ENCODE measurements around the gene TEX12.
"Not testable (repeated sequence)": the region's sequence is repeated elsewhere in the genome, so short reads cannot be mapped to it uniquely, and the experiment has no call there.

TEX12 gene

DNA sequence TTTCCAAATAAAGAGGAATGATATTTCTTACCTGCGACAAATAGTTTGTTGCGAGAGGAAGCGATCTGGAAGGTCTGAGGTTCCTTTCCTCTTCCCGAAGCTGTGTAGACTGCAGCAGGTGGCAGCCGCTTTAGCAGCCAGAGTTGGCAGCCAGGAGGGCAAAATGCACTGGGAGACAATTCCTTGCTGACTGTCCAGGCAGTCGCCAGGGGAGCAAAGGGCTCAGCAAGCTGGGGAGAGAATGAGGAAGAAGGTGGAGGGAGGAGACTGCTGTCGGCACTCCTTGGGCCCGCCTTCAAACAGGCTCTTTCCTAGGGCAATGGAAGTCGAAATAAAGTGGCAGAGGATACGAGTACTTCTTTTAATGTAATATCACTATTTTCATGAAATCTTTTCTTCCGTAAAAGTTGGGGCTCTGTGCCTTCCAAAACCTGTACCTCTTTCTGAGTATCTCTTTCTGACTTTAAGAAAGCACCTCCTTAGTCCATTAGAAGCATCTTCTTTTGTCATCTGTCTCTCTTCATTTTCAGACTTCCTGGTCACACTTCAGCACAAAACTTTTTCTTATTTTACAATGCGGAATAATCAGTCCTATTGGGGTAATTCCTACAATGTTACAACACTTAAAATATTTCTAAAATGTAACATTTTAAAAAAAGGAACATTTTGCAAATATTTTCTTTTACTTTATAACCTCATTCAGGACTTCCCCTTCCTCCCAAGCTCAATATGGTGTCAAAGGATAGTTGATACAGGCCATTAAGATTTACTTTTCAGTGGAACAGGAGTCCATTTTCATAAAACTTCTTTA, 3.1 kb upstream of the TEX12 start, which contains the start of gene IL18:
Gene IL18 (minus strand): TSS at position 220 of the 811 bp plus-strand sequence. CDS start 9,041 bp downstream, outside the sequence.
- DNase-seq (ENCODE audit: low read depth): no peak

DNA sequence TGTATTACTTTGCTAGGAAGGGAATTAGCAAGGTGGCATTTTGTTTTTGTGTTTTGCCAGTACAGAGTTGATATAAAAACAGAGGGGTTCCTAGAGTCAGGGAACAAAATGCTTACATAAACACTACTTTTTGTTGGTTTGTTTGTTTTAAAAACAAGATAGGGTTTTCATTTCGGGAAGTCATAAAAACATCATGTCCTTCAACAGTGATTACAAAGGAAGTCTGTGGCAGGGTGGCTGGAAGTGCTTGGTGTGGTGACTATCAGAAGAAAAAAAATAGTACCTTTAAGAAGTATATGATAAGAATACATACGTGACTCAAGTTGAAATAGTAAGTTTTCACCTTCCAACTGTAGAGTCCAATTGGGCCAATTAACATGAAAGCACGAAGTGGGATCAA, 2.1 kb upstream of the TEX12 start:
- DNase-seq (ENCODE audit: low read depth): no peak

GRCh38 chr11:112166562-112166961, 610 bp upstream of the TEX12 start:
- no peak for DNase-seq (ENCODE audit: low read depth)

- DNase-seq (ENCODE audit: low read depth): no peak
These were observed 5.3 kb downstream of the TEX12 start for GRCh38 chr11:112172362-112172994.

- DNase-seq (ENCODE audit: low read depth): no peak
These were observed 6.0 kb downstream of the TEX12 start for GRCh38 chr11:112173152-112173551.

- peak; percentile 2 for DNase-seq (ENCODE audit: low read depth)
These were observed 7.8 kb downstream of the TEX12 start, which contains the start of gene BCO2 for GRCh38 chr11:112174789-112175598. TSS of gene BCO2 (plus strand) at chr11:112175512. CDS start at chr11:112175602, 90 bp downstream.

DNA sequence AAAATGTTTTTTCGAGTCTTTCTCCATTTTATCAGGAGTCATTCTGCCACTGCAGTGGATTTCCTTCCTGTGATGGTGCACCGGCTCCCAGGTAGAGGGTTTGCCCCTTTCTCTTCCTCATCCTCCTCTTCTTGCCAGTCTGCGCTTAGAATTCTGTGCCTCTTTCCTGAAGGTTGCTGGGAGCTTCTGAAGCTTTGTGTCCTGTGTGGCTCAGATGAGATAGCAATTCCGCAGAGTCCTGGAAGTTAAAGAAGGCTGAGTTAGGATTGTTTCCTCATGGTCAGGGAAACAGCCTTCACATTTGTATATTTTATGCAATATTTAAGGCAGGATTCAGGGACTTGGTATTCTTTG, 8.4 kb downstream of the TEX12 start:
- DNase-seq (ENCODE audit: low read depth): no peak

DNA sequence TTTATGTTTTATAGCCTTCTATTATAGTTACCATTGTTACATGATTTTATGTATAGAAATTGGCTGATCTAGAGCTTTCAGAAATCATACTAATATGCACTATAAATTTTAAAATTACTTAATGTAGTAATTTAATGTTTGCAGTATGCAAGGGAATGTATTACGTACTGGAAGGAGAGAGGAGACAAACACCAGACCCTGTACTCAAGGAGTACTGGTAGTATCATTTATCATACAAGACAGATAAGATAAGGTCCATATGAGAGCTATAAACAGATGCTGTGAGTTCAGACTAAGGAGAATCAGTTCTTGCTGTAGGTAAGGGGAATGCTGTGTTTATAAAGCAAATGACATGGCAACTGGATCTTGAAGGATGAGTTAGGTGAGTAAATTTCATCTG, 8.9 kb downstream of the TEX12 start:
- DNase-seq (ENCODE audit: low read depth): no peak

DNA sequence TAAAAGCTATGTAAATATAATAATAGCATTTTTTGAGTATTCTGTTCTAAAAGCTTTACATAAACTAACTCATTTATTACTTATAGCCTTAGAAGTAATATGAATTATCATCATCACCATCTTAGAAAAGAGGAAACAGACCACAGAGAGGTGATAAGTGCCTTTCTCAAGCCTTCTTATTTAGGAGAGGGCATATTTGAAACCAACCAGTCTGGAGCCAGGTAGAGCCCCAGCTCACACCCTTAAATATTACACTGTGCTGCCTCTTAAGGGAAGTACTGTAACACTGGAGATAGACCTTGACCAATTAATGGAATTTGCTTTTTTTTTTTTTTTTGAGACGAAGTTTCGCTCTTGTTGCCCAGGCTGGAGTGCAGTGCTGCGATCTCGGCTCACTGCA, 10.4 kb downstream of the TEX12 start:
- no peak for DNase-seq (ENCODE audit: low read depth)

DNA sequence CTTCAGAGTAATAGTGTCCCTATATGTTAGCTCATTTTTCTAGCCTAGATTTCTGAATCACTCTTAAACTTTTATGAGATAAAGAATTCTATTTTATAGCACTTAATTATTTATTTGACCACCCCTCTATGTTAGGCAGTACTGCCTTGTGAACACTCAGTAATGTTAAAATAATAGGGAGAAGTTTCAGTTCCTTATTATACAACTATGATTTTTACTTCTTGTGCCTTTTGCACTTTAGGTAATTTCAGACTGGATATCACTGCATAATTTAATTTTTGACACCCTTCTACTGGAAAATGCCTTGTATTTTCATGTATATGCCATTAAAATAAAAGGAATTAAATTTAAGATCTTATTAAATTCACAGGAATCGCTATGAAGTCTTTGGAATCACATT, 11.3 kb downstream of the TEX12 start:
- DNase-seq (ENCODE audit: low read depth): no peak

GRCh38 chr11:112178936-112179335, 11.8 kb downstream of the TEX12 start:
- DNase-seq (ENCODE audit: low read depth): no peak

GRCh38 chr11:112179601-112180000, 12.4 kb downstream of the TEX12 start:
- no peak for DNase-seq (ENCODE audit: low read depth)

- DNase-seq (ENCODE audit: low read depth): no peak
These were observed 15.7 kb downstream of the TEX12 start for GRCh38 chr11:112182867-112183266.

GRCh38 chr11:112185883-112186282, 18.7 kb downstream of the TEX12 start:
- no peak for DNase-seq (ENCODE audit: low read depth)

DNA sequence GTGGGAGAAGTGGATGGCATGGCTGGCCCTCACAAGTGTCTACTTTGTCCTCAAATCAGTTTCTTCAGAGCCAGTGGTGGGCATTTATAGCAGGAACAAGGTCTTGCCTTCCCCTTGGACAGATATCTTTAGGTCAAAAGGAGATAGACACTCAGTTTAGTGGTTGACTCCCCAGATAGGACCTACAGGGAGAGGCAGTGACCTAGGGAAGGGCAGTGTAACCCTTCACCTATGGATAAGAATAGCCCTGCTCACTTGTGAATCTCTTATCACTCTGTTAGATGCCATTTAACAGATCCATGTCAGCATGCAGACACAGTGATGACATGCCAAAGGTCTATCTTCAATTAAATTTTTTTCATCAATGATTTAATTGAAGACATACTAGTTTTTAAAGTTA, 19.1 kb downstream of the TEX12 start:
- DNase-seq (ENCODE audit: low read depth): no peak

GRCh38 chr11:112195113-112195512, 27.9 kb downstream of the TEX12 start:
- not testable (repeated sequence) for DNase-seq (ENCODE audit: low read depth)

- DNase-seq (ENCODE audit: low read depth): no peak
These were observed 28.8 kb downstream of the TEX12 start for GRCh38 chr11:112195951-112196351.

DNA sequence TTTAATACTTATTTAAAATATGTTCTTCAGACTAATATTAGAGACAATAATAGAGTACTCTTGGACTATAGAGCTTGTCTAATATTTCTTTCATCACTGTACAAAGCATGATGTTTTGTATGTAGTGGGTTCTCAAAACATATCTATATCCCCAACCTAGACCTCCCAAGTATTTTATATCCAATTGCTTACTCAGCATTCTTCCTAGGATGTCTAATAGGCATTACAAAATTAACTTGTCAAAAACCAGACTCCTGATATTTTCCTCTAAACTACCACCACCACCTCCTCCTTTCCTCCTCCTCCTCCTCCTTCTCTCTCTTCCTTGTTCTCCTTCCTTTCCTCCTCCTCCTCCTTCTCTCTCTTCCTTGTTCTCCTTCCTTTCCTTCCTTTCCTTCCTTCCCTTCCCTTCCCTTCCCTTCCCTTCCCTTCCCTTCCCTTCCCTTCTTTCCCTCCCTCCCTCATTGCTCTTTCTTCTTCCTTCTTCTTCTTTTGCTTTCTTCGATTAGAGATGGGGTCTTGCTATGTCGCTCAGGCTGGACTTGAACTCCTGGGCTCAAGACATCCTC, 29.4 kb downstream of the TEX12 start:
- DNase-seq (ENCODE audit: low read depth): no peak

- not testable (repeated sequence) for DNase-seq (ENCODE audit: low read depth)
These were observed 31.9 kb downstream of the TEX12 start for GRCh38 chr11:112199101-112199500.

GRCh38 chr11:112200252-112200651, 33.1 kb downstream of the TEX12 start:
- no peak for DNase-seq (ENCODE audit: low read depth)

DNA sequence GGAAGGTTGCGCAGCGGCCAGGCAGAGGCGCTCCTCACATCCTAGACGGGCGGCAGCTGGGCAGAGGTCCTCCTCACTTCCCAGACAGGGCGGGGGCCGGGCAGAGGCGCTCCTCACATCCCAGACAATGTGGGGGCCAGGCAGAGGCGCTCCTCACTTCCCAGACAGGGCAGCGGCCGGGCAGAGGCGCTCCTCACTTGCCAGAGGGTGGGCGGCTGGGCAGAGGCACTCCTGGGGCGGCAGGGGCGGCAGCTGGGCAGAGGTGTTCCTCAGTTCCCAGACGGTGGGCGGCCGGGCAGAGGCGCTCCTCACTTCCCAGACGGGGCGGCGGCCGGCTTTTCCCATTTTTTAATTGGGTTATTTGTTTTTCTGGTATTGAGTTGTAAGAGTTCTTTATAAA, 38.9 kb downstream of the TEX12 start:
- no peak for DNase-seq (ENCODE audit: low read depth)

DNA sequence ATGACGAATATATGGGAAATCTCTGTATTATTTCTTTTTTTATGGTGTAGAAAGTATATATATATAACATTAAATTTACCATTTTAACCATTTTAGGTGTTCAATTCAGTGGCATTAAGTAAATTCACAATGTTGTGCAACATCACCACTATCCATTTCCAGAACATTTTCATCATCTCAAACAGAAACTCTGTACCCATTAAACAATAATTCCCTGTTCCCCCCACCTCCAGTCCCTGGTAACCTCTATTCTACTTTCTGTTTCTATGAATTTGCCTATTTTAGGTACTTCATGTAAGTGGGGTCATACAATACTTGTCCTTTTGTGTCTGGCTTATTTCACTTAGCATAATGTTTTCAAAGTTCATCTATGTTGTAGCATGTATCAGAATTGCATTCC, 43.7 kb downstream of the TEX12 start:
- no peak for DNase-seq (ENCODE audit: low read depth)

Measured in stimulated activated CD4-positive, alpha-beta T cell treated with anti-CD3 and anti-CD28 coated beads, Interleukin-2, amount 100 ng/mL, for 4 hours (primary cell).